KMS-11 (cell line): ENCODE results near the gene BLOC1S5.

ENCODE experiments used
- H2AFZ ChIP-seq: fragments of 200-600 bp; sonication (generic); 2 replicates; pipeline ENCODE4 v1.6.1; 2016; ENCODE audit warnings: antibody characterized with exemption, mixed run types, low read depth
- H3K27ac ChIP-seq: fragments of 200-600 bp; sonication (generic); 2 replicates; pipeline ENCODE4 v1.6.1; 2016; ENCODE audit warnings: mild to moderate bottlenecking, mixed run types
- H3K27me3 ChIP-seq: fragments of 200-600 bp; sonication (generic); 2 replicates; pipeline ENCODE4 v1.6.1; 2017; ENCODE audit warnings: mild to moderate bottlenecking, low read depth, mixed run types, moderate library complexity; ENCODE audit not compliant: insufficient read depth
- H3K36me3 ChIP-seq: fragments of 200-600 bp; sonication (generic); 2 replicates; pipeline ENCODE4 v1.6.1; 2017; ENCODE audit warnings: mild to moderate bottlenecking, mixed run types; ENCODE audit not compliant: insufficient read depth
- H3K4me1 ChIP-seq: fragments of 200-600 bp; sonication (generic); 2 replicates; pipeline ENCODE4 v1.6.1; 2016; ENCODE audit warnings: mild to moderate bottlenecking, low read depth, mixed run types; ENCODE audit not compliant: poor library complexity, severe bottlenecking
- H3K4me2 ChIP-seq: fragments of 200-600 bp; sonication (generic); 2 replicates; pipeline ENCODE4 v1.7.0; 2016; ENCODE audit warnings: mild to moderate bottlenecking, mixed run types
- H3K4me3 ChIP-seq: fragments of 200-600 bp; sonication (generic); IDR thresholded peaks from 2 replicates; pipeline ENCODE4 v1.6.1; 2017; ENCODE audit warnings: low read depth, low read length, mixed read lengths; ENCODE audit not compliant: insufficient read depth
- H3K79me2 ChIP-seq: fragments of 200-600 bp; sonication (generic); 2 replicates; pipeline ENCODE4 v1.6.1; 2016; ENCODE audit warnings: low read depth, mixed run types; ENCODE audit not compliant: insufficient read depth
- H3K9ac ChIP-seq: fragments of 200-600 bp; sonication (generic); 2 replicates; pipeline ENCODE4 v1.6.1; 2016; ENCODE audit warnings: mild to moderate bottlenecking, mixed run types
- H4K20me1 ChIP-seq: fragments of 200-600 bp; sonication (generic); 2 replicates; pipeline ENCODE4 v1.6.1; 2016; ENCODE audit warnings: mild to moderate bottlenecking, mixed run types; ENCODE audit not compliant: insufficient read depth
- CTCF ChIP-seq: fragments of 200-600 bp; sonication (generic); conservative IDR thresholded peaks from 2 replicates; pipeline ENCODE4 v1.6.1; 2017; ENCODE audit warnings: low read depth, mild to moderate bottlenecking, antibody characterized with exemption, low read length, moderate library complexity, mixed read lengths

The BLOC1S5 gene

GRCh38 chr6:8005136-8005535 is 59.1 kb downstream of the BLOC1S5 start:
- Histone ChIP-seq H3K4me1 (no peaks in the 10 kb centered on the region), H3K4me2 (no peak overlapping the region), H3K27me3 (no peaks in the 10 kb centered on the region), H3K9ac (no peak overlapping the region), H4K20me1 (no peaks in the 10 kb centered on the region), H3K79me2 (no peaks in the 10 kb centered on the region), H2AFZ (no peak overlapping the region), H3K27ac (no peak overlapping the region), H3K4me3 (no peak overlapping the region), H3K36me3 (no peaks in the 10 kb centered on the region)
- no peak for TF ChIP-seq CTCF

- Histone ChIP-seq H3K4me1 (no peaks in the 10 kb centered on the region), H3K27me3 (no peaks in the 10 kb centered on the region), H4K20me1 (no peaks in the 10 kb centered on the region), H2AFZ (no peak overlapping the region), H3K79me2 (no peaks in the 10 kb centered on the region), H3K4me2 (no peak overlapping the region), H3K4me3 (no peak overlapping the region), H3K36me3 (no peaks in the 10 kb centered on the region), H3K27ac (no peak overlapping the region), H3K9ac (no peak overlapping the region)
- no peak for TF ChIP-seq CTCF
Observed at GRCh38 chr6:8000636-8001035, 63.6 kb downstream of the BLOC1S5 start.

- Histone ChIP-seq H3K27me3 (no peaks in the 10 kb centered on the region), H3K79me2 (no peaks in the 10 kb centered on the region), H3K36me3 (no peaks in the 10 kb centered on the region), H4K20me1 (no peaks in the 10 kb centered on the region), H3K4me1 (no peaks in the 10 kb centered on the region), H2AFZ (no peak overlapping the region), H3K27ac (no peak overlapping the region), H3K9ac (no peak overlapping the region), H3K4me2 (no peak overlapping the region), H3K4me3 (no peak overlapping the region)
- TF ChIP-seq CTCF, result no peak
Observed at GRCh38 chr6:8000188-8000596, 64.0 kb downstream of the BLOC1S5 start.

GRCh38 chr6:7999201-7999600 is 65.0 kb downstream of the BLOC1S5 start:
- Histone ChIP-seq H3K4me2 (no peak overlapping the region), H3K9ac (no peak overlapping the region), H4K20me1 (no peaks in the 10 kb centered on the region), H3K27ac (no peak overlapping the region), H3K79me2 (no peaks in the 10 kb centered on the region), H3K27me3 (no peaks in the 10 kb centered on the region), H2AFZ (no peak overlapping the region), H3K4me1 (no peaks in the 10 kb centered on the region), H3K36me3 (no peaks in the 10 kb centered on the region), H3K4me3 (no peak overlapping the region)
- TF ChIP-seq CTCF, result no peak
